ENCODE data around the gene SLC26A6. TPM values are rescaled to one million over a fixed set of nuclear protein-coding genes. Genes with fewer than 3 reads are reported as not detected.

Gene SLC26A6
- total and polyA plus RNA-seq, 2 donors (not counting 1 experiment from before 2014, with no cell fraction given), result 22.5 to 26.7 TPM

GRCh38 chr3:48588230-48588629, 47.0 kb downstream of the SLC26A6 start:
- Mint-ChIP-seq H3K27ac (no peak overlapping the region), H3K4me3 (no peak overlapping the region), H3K9me3 (ENCODE audit: insufficient read depth) (no peaks in the 10 kb centered on the region)

GRCh38 chr3:48587686-48588085, 47.6 kb downstream of the SLC26A6 start:
- Histone ChIP-seq H3K4me1 (ENCODE audit: control insufficient read depth in 2 of 2, insufficient read depth in 2 of 2, low read length in 2 of 2) (no peaks in the 10 kb centered on the region), H3K4me3 (ENCODE audit: control extremely low read depth in 1 of 5, extremely low read depth in 1 of 5, insufficient read depth in 1 of 5, low read depth in 2 of 5, low read length in 4 of 5) (no peak overlapping the region), H3K36me3 (replicated peaks in 1 of 2; ENCODE audit: control extremely low read depth in 1 of 2, control insufficient read depth in 1 of 2, extremely low read depth in 1 of 2, insufficient read depth in 2 of 2, low read length in 1 of 2) (no peaks in the 10 kb centered on the region), H3K27me3 (replicated peaks in 1 of 4; ENCODE audit: control extremely low read depth in 1 of 4, control insufficient read depth in 3 of 4, insufficient read depth in 4 of 4, low read length in 3 of 4) (peaks cover 0 to 13% (median 1%) of the 10 kb centered on the region in 4 experiments), H3K27ac (ENCODE audit: low read length in 2 of 2) (no peak overlapping the region), H3K9ac (ENCODE audit: low read length) (no peak overlapping the region), H3K9me3 (ENCODE audit: control extremely low read depth in 1 of 3, control insufficient read depth in 2 of 3, insufficient read depth in 1 of 3, low read length in 2 of 3) (no peaks in the 10 kb centered on the region), H4K20me1 (ENCODE audit: control insufficient read depth, insufficient read depth, low read length, poor library complexity, severe bottlenecking) (no peaks in the 10 kb centered on the region), H3K4me2 (replicated peaks; ENCODE audit: low read depth, low read length, poor library complexity, severe bottlenecking) (no peak overlapping the region), H2AFZ (ENCODE audit: insufficient read depth, low read depth, low read length, poor library complexity, severe bottlenecking) (no peak overlapping the region), H3K79me2 (ENCODE audit: control insufficient read depth, insufficient read depth, low read length) (no peaks in the 10 kb centered on the region)
- no peak for ATAC-seq (ENCODE audit: low read depth)
- Mint-ChIP-seq H3K27ac (no peak overlapping the region), H3K4me1 (no peaks in the 10 kb centered on the region), H3K4me3 (no peak overlapping the region), H3K27me3 (peaks cover 34% of the 10 kb centered on the region), H3K9me3 (ENCODE audit: insufficient read depth) (no peaks in the 10 kb centered on the region)
- intact Hi-C loops (cut with micrococcal nuclease), result no loop called here
- CTCF ChIA-PET, result no interaction called here
- WGBS (ENCODE audit: insufficient coverage), result 80% methylated on average over 11 of the region's 11 CpGs
- no peak for TF ChIP-seq CTCF (IDR thresholded peaks at IDR 0.05)
- no peak for TF ChIP-seq EZH2 (IDR thresholded peaks at IDR 0.05; ENCODE audit: borderline replicate concordance, insufficient read depth, low read depth, low read length, poor library complexity, severe bottlenecking)
- DNase-seq, result no peak
- POLR2A ChIA-PET, result no interaction called here

More at GRCh38 chr3:48588230-48588629, 47.0 kb downstream of the SLC26A6 start:
- H3K36me3 ChIP-seq (replicated peaks in 1 of 2; ENCODE audit: control extremely low read depth in 1 of 2, control insufficient read depth in 1 of 2, extremely low read depth in 1 of 2, insufficient read depth in 2 of 2, low read length in 1 of 2), result no peaks in the 10 kb centered on the region
- ChIA-PET POLR2A (no interaction called here), CTCF (no interaction called here)
- TF ChIP-seq EZH2 (IDR thresholded peaks at IDR 0.05; ENCODE audit: borderline replicate concordance, insufficient read depth, low read depth, low read length, poor library complexity, severe bottlenecking), result no peak
- TF ChIP-seq CTCF (IDR thresholded peaks at IDR 0.05), result no peak
- peaks cover 0 to 18% (median 1%) of the 10 kb centered on the region in 4 experiments for H3K27me3 ChIP-seq (replicated peaks in 1 of 4; ENCODE audit: control extremely low read depth in 1 of 4, control insufficient read depth in 3 of 4, insufficient read depth in 4 of 4, low read length in 3 of 4)
- no peak overlapping the region for H3K4me2 ChIP-seq (replicated peaks; ENCODE audit: low read depth, low read length, poor library complexity, severe bottlenecking)
- no peaks in the 10 kb centered on the region for H3K79me2 ChIP-seq (ENCODE audit: control insufficient read depth, insufficient read depth, low read length)
- WGBS (ENCODE audit: insufficient coverage), result 36% methylated on average over 15 of the region's 15 CpGs
- no peaks in the 10 kb centered on the region for H4K20me1 ChIP-seq (ENCODE audit: control insufficient read depth, insufficient read depth, low read length, poor library complexity, severe bottlenecking)
- ATAC-seq (ENCODE audit: low read depth) (no peak), DNase-seq (no peak)
- H3K4me1 ChIP-seq (ENCODE audit: control insufficient read depth in 2 of 2, insufficient read depth in 2 of 2, low read length in 2 of 2), result no peaks in the 10 kb centered on the region
- no peaks in the 10 kb centered on the region for H3K9me3 ChIP-seq (ENCODE audit: control extremely low read depth in 1 of 3, control insufficient read depth in 2 of 3, insufficient read depth in 1 of 3, low read length in 2 of 3)
- H3K27ac ChIP-seq (ENCODE audit: low read length in 2 of 2), result no peak overlapping the region
- H2AFZ ChIP-seq (ENCODE audit: insufficient read depth, low read depth, low read length, poor library complexity, severe bottlenecking), result no peak overlapping the region
- H3K4me3 ChIP-seq (ENCODE audit: control extremely low read depth in 1 of 5, extremely low read depth in 1 of 5, insufficient read depth in 1 of 5, low read depth in 2 of 5, low read length in 4 of 5), result no peak overlapping the region
- Mint-ChIP-seq H3K4me1 (no peaks in the 10 kb centered on the region), H3K27me3 (peaks cover 38% of the 10 kb centered on the region)
- no peak overlapping the region for H3K9ac ChIP-seq (ENCODE audit: low read length)
- intact Hi-C loops (cut with micrococcal nuclease), result no loop called here

All from B cell (primary cell).